ENCODE results near the gene OGN. TPM values are rescaled to one million over a fixed set of nuclear protein-coding genes. Genes with fewer than 3 reads are reported as not detected.
A peak's percentile ranks its signal among the peaks of the same experiment; 100 is the strongest.

OGN gene
- polyA plus RNA-seq, 2 of the 4 experiments (the other 2 are of a cell fraction) = not detected

DNA sequence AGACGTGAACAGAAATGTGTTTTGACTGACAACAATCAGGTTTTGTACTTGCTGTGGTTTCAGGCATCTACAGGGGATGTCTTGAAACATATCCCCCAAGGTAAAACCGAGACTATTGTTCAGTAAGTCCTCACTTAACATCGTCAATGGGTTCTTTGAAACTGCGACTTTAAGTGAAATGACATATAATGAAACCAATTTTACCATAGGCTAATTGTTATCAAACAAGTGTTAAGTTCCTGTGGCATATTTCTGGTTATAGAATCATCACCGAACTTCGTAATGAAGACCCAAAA, 36.3 kb upstream of the OGN start:
- Histone ChIP-seq H3K27ac (no peak overlapping the region), H3K4me3 (no peak overlapping the region), H3K9me3 (no peaks in the 10 kb centered on the region), H3K4me2 (no peak overlapping the region), H3K4me1 (no peaks in the 10 kb centered on the region)
- TF ChIP-seq CBX8 (IDR thresholded peaks at IDR 0.05) = no peak
- no peak for TF ChIP-seq FOXS1 (CRISPR knock-in tag; IDR thresholded peaks at IDR 0.05)
- TF ChIP-seq RCOR1 (IDR thresholded peaks at IDR 0.05; ENCODE audit: low read depth, low read length) = no peak
- TF ChIP-seq, protein P1, sequence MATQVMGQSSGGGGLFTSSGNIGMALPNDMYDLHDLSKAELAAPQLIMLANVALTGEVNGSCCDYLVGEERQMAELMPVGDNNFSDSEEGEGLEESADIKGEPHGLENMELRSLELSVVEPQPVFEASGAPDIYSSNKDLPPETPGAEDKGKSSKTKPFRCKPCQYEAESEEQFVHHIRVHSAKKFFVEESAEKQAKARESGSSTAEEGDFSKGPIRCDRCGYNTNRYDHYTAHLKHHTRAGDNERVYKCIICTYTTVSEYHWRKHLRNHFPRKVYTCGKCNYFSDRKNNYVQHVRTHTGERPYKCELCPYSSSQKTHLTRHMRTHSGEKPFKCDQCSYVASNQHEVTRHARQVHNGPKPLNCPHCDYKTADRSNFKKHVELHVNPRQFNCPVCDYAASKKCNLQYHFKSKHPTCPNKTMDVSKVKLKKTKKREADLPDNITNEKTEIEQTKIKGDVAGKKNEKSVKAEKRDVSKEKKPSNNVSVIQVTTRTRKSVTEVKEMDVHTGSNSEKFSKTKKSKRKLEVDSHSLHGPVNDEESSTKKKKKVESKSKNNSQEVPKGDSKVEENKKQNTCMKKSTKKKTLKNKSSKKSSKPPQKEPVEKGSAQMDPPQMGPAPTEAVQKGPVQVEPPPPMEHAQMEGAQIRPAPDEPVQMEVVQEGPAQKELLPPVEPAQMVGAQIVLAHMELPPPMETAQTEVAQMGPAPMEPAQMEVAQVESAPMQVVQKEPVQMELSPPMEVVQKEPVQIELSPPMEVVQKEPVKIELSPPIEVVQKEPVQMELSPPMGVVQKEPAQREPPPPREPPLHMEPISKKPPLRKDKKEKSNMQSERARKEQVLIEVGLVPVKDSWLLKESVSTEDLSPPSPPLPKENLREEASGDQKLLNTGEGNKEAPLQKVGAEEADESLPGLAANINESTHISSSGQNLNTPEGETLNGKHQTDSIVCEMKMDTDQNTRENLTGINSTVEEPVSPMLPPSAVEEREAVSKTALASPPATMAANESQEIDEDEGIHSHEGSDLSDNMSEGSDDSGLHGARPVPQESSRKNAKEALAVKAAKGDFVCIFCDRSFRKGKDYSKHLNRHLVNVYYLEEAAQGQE (IDR thresholded peaks at IDR 0.05) = no peak
- TF ChIP-seq, protein P2, sequence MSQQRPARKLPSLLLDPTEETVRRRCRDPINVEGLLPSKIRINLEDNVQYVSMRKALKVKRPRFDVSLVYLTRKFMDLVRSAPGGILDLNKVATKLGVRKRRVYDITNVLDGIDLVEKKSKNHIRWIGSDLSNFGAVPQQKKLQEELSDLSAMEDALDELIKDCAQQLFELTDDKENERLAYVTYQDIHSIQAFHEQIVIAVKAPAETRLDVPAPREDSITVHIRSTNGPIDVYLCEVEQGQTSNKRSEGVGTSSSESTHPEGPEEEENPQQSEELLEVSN (IDR thresholded peaks at IDR 0.05; ENCODE audit: borderline replicate concordance, low read depth) = no peak
- TF ChIP-seq, protein P3, sequence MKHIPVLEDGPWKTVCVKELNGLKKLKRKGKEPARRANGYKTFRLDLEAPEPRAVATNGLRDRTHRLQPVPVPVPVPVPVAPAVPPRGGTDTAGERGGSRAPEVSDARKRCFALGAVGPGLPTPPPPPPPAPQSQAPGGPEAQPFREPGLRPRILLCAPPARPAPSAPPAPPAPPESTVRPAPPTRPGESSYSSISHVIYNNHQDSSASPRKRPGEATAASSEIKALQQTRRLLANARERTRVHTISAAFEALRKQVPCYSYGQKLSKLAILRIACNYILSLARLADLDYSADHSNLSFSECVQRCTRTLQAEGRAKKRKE (CRISPR knock-in tag; IDR thresholded peaks at IDR 0.05; ENCODE audit: low read depth) = no peak
- no peak for TF ChIP-seq MAFK (IDR thresholded peaks at IDR 0.05; ENCODE audit: partially characterized antibody)
- no peak for TF ChIP-seq ESRRA (IDR thresholded peaks at IDR 0.05; ENCODE audit: borderline replicate concordance, low read length)
- TF ChIP-seq EHMT2 (IDR thresholded peaks at IDR 0.05; ENCODE audit: low read depth) = no peak
- TF ChIP-seq HOXB13 (CRISPR knock-in tag; IDR thresholded peaks at IDR 0.05; ENCODE audit: low read depth) = no peak
- no peak for TF ChIP-seq POLR2A (IDR thresholded peaks at IDR 0.05; ENCODE audit: low read length)
- TF ChIP-seq PHF8 (IDR thresholded peaks at IDR 0.05; ENCODE audit: borderline replicate concordance, low read depth) = no peak
- no peak for TF ChIP-seq RAD21 (conservative IDR thresholded peaks at IDR 0.05 in 1 of 2, IDR thresholded peaks at IDR 0.05 in 1 of 2)
- WGBS (ENCODE audit: missing lambda C conversion rate) = 81% methylated on average over 6 of the region's 6 CpGs
- POLR2A ChIA-PET = no interaction called here
- CTCF ChIA-PET = interaction anchor here (0.6 to 2.6 kb wide), 6 partner anchors 22 to 304 kb away, joined by 3 to 7 read pairs (median 4); no protein-coding TSS in a partner anchor
- DNase-seq (ENCODE audit: low read depth in 1 of 2, low spot score in 1 of 2) (no peak), FAIRE-seq (peak; percentile 36), ATAC-seq (no peak)

DNA sequence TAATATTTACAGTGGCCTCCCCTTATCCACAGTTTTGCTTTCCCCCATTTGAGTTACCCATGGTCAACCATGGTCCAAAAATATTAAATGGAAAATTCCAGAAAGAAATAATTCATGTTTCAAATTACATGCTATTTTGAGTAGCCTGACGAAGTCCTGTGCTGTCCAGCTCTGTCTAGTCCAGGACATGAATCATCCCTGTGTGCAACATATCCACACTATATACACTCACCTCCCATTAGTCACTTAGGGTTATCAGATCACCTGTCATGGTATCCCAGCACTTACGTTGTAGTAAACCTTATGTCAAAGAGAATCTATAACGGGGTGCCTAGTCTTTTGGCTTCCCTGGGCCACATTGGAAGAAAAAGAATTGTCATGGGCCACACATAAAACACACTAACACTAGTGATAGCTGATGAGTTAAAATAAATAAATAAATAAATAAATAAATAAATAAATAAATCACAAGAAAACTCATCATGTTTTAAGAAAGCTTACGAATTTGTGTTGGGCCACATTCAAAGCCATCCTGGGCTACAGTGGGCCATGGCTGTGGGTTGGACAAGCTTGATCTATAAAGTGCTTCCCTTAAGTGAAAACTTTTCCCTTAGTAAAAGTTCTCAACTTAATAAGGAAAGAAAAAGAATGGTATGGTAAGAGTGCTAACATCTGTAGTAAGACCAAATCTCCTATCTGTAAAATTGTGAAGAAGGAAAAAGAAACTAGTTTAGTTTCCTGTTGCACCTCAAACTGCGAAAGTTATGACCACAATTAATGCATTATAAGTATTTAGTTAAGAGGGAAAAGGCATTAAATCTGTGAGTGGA, 35.8 kb upstream of the OGN start:
- H3K4me1 ChIP-seq = no peaks in the 10 kb centered on the region
- 69% methylated on average over 5 of the region's 5 CpGs for WGBS (ENCODE audit: missing lambda C conversion rate)
- ATAC-seq (no peak), DNase-seq (ENCODE audit: low read depth in 1 of 2, low spot score in 1 of 2) (no peak), FAIRE-seq (no peak)
- TF ChIP-seq NR3C1 (IDR thresholded peaks at IDR 0.05) = no peak
- TF ChIP-seq ZC3H11A (IDR thresholded peaks at IDR 0.05) = peak; percentile 98
- H3K4me3 ChIP-seq = no peak overlapping the region
- POLR2A ChIA-PET = no interaction called here
- CTCF ChIA-PET = interaction anchor here (0.6 to 4.6 kb wide), 11 partner anchors 22 to 305 kb away, joined by 3 to 27 read pairs (median 3); partner anchors contain the start of gene CENPP
- H3K4me2 ChIP-seq = no peak overlapping the region
- no peak overlapping the region for H3K27ac ChIP-seq
- H3K9me3 ChIP-seq = no peaks in the 10 kb centered on the region

DNA sequence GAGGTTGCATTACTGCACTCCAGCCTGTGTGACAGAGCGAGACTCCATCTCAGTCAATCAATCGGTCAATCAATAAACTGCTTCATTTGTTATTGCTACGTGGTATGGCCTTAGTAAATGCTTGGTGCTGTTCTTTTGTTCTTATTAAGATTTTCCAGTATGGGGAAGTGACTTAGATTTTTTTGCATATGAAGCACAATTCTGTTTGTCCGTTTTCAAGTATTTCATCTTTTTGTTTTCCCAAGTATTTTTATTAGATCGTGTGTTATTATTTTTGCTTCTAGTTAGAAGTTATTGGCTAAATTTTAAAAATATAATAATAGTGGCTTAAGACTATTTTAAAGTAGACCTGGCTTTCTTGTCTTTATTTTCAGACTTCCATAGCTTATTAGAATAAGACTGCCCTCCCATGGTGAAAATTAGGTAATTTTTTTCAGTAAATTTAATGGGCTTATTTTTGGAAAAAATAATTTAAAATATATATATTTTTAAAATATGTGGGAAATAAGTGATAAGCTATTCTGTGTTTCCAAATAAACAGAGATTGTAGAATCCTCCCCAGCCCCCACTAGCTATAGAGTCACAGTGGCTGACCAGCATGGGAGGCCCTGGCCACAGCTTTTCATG, 34.6 kb upstream of the OGN start:
- TF ChIP-seq, protein P4, sequence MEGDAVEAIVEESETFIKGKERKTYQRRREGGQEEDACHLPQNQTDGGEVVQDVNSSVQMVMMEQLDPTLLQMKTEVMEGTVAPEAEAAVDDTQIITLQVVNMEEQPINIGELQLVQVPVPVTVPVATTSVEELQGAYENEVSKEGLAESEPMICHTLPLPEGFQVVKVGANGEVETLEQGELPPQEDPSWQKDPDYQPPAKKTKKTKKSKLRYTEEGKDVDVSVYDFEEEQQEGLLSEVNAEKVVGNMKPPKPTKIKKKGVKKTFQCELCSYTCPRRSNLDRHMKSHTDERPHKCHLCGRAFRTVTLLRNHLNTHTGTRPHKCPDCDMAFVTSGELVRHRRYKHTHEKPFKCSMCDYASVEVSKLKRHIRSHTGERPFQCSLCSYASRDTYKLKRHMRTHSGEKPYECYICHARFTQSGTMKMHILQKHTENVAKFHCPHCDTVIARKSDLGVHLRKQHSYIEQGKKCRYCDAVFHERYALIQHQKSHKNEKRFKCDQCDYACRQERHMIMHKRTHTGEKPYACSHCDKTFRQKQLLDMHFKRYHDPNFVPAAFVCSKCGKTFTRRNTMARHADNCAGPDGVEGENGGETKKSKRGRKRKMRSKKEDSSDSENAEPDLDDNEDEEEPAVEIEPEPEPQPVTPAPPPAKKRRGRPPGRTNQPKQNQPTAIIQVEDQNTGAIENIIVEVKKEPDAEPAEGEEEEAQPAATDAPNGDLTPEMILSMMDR (IDR thresholded peaks at IDR 0.05) = peak; percentile 43; the same call in 1 of the 3 replicates
- TF ChIP-seq RNF2 (IDR thresholded peaks at IDR 0.05; ENCODE audit: borderline replicate concordance, low read depth) = no peak
- TF ChIP-seq, protein P5, sequence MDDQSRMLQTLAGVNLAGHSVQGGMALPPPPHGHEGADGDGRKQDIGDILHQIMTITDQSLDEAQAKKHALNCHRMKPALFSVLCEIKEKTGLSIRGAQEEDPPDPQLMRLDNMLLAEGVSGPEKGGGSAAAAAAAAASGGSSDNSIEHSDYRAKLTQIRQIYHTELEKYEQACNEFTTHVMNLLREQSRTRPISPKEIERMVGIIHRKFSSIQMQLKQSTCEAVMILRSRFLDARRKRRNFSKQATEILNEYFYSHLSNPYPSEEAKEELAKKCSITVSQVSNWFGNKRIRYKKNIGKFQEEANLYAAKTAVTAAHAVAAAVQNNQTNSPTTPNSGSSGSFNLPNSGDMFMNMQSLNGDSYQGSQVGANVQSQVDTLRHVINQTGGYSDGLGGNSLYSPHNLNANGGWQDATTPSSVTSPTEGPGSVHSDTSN (IDR thresholded peaks at IDR 0.05) = no peak
- peak; percentile 29; the same call in 1 of the 3 replicates for TF ChIP-seq SMC3 (IDR thresholded peaks at IDR 0.05)
- TF ChIP-seq, protein P6, sequence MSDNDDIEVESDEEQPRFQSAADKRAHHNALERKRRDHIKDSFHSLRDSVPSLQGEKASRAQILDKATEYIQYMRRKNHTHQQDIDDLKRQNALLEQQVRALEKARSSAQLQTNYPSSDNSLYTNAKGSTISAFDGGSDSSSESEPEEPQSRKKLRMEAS (IDR thresholded peaks at IDR 0.05) = no peak
- TF ChIP-seq MAFK (IDR thresholded peaks at IDR 0.05; ENCODE audit: partially characterized antibody) = peak; percentile 51
- TF ChIP-seq RAD21 (conservative IDR thresholded peaks at IDR 0.05 in 1 of 2, IDR thresholded peaks at IDR 0.05 in 1 of 2) = peak; percentile 28 to 48; a peak in 2 of 5 replicates
- no peak for TF ChIP-seq TP53 (CRISPR knock-in tag; IDR thresholded peaks at IDR 0.05)
- ATAC-seq (no peak), DNase-seq (ENCODE audit: low read depth in 1 of 2, low spot score in 1 of 2) (peak in 1 of 2 experiments; percentile 6), FAIRE-seq (no peak)
- no peaks in the 10 kb centered on the region for H3K9me3 ChIP-seq
- no peak overlapping the region for H3K4me2 ChIP-seq
- no peaks in the 10 kb centered on the region for H3K4me1 ChIP-seq
- H3K27ac ChIP-seq = no peak overlapping the region
- ChIA-PET CTCF (interaction anchor here (0.6 to 4.6 kb wide), 11 partner anchors 24 to 304 kb away, joined by 3 to 27 read pairs (median 4); partner anchors contain the start of gene CENPP), POLR2A (no interaction called here)
- H3K4me3 ChIP-seq = no peak overlapping the region
- WGBS (ENCODE audit: missing lambda C conversion rate) = 77% methylated on average over 5 of the region's 5 CpGs

Data from A549 (cell line).